Measurements from ENCODE around the gene DUSP23. TPM values are rescaled to one million over a fixed set of nuclear protein-coding genes. Genes with fewer than 3 reads are reported as not detected.
A peak's percentile ranks its signal among the peaks of the same experiment; 100 is the strongest.

DUSP23 gene
- total and polyA plus RNA-seq, 2 experiments from 2014 or later, result 56.3 to 97.6 TPM

- DNase-seq (ENCODE audit: low spot score) (peak; percentile 75), ATAC-seq (peak; percentile 98)
- no peak overlapping the region for H3K4me3 ChIP-seq
- Mint-ChIP-seq H3K4me1 (peaks cover 14% of the 10 kb centered on the region), H3K27ac (no peak overlapping the region), H3K9me3 (no peaks in the 10 kb centered on the region; the same call in 1 of the 3 replicates), H3K4me3 (no peak overlapping the region), H3K36me3 (ENCODE audit: low read depth) (no peaks in the 10 kb centered on the region), H3K27me3 (ENCODE audit: insufficient read depth, low read depth, poor library complexity) (peaks cover 8% of the 10 kb centered on the region)
- TF ChIP-seq STAT1 (IDR thresholded peaks at IDR 0.05; ENCODE audit: unreplicated experiment) (no peak), NANOG (IDR thresholded peaks at IDR 0.05; ENCODE audit: borderline replicate concordance) (no peak), CTCF (conservative IDR thresholded peaks at IDR 0.05; ENCODE audit: low read depth in 2 of 2) (peak; percentile 45 to 64)
- no peaks in the 10 kb centered on the region for H3F3A ChIP-seq (replicated peaks; ENCODE audit: low read depth)
- no peaks in the 10 kb centered on the region for H3K9me2 ChIP-seq (ENCODE audit: insufficient read depth)
- H2AFZ ChIP-seq, result no peak overlapping the region
- no peak overlapping the region for H3K4me2 ChIP-seq
- no peaks in the 10 kb centered on the region for H3K79me2 ChIP-seq (replicated peaks; ENCODE audit: insufficient read depth)
- no peaks in the 10 kb centered on the region for H3K36me3 ChIP-seq (ENCODE audit: insufficient read depth)
- H3K4me1 ChIP-seq (ENCODE audit: insufficient read depth), result no peaks in the 10 kb centered on the region; the same call in 1 of the 2 replicates
- no peaks in the 10 kb centered on the region for H4K20me1 ChIP-seq (replicated peaks; ENCODE audit: insufficient read depth)
- no peaks in the 10 kb centered on the region for H3K27me3 ChIP-seq (ENCODE audit: insufficient read depth)
- H3K27ac ChIP-seq (ENCODE audit: low read depth), result no peak overlapping the region
Measured at GRCh38 chr1:159829273-159829634, 48.5 kb downstream of the DUSP23 start.

- Mint-ChIP-seq H3K4me3 (no peak overlapping the region), H3K27me3 (ENCODE audit: insufficient read depth, low read depth, poor library complexity) (peaks cover 6% of the 10 kb centered on the region), H3K27ac (no peak overlapping the region), H3K9me3 (no peaks in the 10 kb centered on the region; the same call in 2 of the 3 replicates), H3K36me3 (ENCODE audit: low read depth) (no peaks in the 10 kb centered on the region), H3K4me1 (peaks cover 14% of the 10 kb centered on the region)
- ATAC-seq, result no peak
- H3K36me3 ChIP-seq (ENCODE audit: insufficient read depth), result no peaks in the 10 kb centered on the region
- H3K4me2 ChIP-seq, result no peak overlapping the region
- H4K20me1 ChIP-seq (replicated peaks; ENCODE audit: insufficient read depth), result no peaks in the 10 kb centered on the region
- H3F3A ChIP-seq (replicated peaks; ENCODE audit: low read depth), result no peaks in the 10 kb centered on the region
- no peaks in the 10 kb centered on the region for H3K79me2 ChIP-seq (replicated peaks; ENCODE audit: insufficient read depth)
- H3K27me3 ChIP-seq (ENCODE audit: insufficient read depth), result no peaks in the 10 kb centered on the region
- no peak overlapping the region for H2AFZ ChIP-seq
- DNase-seq (ENCODE audit: low spot score), result no peak
- no peaks in the 10 kb centered on the region for H3K9me2 ChIP-seq (ENCODE audit: insufficient read depth)
- no peak overlapping the region for H3K4me3 ChIP-seq
- no peak for TF ChIP-seq ETS1 (IDR thresholded peaks at IDR 0.05)
- no peak for TF ChIP-seq POLR2AphosphoS5 (IDR thresholded peaks at IDR 0.05; ENCODE audit: low read depth)
- TF ChIP-seq CTCF (conservative IDR thresholded peaks at IDR 0.05; ENCODE audit: low read depth in 2 of 2), result no peak
- no peak for TF ChIP-seq ZNF114 (CRISPR knock-in tag; IDR thresholded peaks at IDR 0.05)
- H3K4me1 ChIP-seq (ENCODE audit: insufficient read depth), result no peaks in the 10 kb centered on the region; the same call in 1 of the 2 replicates
- H3K27ac ChIP-seq (ENCODE audit: low read depth), result no peak overlapping the region
Measured at GRCh38 chr1:159829822-159830465, 49.2 kb downstream of the DUSP23 start.
